Stimulated activated CD4-positive, alpha-beta T cell treated with anti-CD3 and anti-CD28 coated beads, Interleukin-2, amount 100 ng/mL, for 48 hours (primary cell): ENCODE results near the gene FAM120A.

Source experiments
- DNase-seq, 2 donors: peaks; one replicate each; pipeline ENCODE4 v3.0.0-alpha.2; 2020

The FAM120A gene

DNA sequence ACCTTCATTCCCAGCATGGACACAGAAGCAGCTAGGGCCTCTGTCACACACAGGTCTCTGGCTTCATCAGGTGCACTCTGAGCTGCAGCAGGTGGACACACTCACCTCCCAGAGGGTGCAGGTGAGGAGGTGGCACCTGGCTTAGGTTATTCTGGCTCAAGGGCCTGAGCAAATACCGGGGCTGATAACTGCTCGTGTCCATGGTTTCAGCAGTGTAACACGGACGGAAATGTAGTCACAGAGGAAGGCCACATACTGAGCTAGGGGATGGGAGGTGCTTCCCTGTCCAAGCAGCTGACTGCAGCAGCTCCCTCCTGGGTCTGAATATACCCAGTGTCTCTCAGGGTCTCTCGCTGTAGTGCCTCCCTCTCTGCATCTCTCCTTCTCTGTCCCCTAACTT is 130.6 kb downstream of the FAM120A start:
- no peak for DNase-seq

DNA sequence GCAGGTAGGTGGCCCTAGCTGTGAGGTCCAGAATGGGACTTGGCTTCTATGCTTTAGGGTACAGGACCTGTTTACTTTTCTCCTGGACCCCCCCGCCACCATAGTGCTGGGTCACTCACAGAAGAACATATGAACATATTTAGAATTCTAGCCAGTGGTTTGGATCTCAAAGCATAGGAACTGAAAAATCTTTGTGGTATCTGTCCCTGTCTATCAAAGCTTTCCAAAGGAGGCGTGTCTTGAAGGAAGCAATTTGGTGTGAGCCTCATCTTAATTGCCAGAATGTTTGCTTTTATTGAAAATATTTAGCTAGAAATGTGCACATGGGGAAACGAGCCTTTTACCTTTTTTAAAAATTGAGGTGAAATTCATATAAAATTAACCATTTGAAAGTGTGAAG is 131.1 kb downstream of the FAM120A start:
- no peak for DNase-seq

DNA sequence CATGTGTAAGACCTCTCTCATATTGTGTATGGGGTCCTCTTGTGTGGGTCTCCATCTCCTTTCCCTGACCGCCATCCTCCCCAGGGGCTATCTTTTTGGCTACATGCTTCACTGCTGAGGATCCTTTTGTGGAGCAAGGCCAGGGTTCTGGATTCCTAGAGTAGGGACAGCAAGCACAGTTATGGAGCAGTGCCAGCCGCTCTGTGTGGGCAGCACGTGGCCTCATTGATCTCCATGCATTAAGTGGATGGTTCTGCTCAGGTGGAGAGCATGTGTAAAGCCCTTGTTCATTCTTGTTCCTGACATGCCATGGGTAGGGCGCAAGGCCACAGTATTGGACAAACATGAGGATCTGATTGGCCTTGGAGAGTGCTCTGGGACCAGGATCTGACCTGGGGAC is 133.8 kb downstream of the FAM120A start:
- DNase-seq: no peak

DNA sequence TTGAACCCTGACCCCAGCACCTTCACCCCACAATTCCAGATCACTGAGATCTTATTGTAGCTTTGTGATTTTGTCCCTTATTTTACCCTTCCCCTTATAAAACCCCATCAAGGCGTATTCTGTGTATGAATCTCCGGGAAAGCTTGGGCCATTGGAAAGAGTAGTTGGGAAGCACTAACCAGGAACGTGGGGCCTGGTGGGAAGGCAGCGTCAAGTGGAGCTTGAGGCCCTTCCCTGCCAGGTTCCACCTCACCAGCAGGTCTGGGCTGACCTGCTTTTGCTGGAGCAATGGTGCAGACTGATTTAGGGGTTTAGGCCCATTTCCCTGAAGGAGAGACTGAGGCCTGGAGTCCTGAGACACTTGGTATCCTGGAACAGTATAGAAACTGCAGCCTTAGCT is 134.2 kb downstream of the FAM120A start:
- DNase-seq: no peak

DNA sequence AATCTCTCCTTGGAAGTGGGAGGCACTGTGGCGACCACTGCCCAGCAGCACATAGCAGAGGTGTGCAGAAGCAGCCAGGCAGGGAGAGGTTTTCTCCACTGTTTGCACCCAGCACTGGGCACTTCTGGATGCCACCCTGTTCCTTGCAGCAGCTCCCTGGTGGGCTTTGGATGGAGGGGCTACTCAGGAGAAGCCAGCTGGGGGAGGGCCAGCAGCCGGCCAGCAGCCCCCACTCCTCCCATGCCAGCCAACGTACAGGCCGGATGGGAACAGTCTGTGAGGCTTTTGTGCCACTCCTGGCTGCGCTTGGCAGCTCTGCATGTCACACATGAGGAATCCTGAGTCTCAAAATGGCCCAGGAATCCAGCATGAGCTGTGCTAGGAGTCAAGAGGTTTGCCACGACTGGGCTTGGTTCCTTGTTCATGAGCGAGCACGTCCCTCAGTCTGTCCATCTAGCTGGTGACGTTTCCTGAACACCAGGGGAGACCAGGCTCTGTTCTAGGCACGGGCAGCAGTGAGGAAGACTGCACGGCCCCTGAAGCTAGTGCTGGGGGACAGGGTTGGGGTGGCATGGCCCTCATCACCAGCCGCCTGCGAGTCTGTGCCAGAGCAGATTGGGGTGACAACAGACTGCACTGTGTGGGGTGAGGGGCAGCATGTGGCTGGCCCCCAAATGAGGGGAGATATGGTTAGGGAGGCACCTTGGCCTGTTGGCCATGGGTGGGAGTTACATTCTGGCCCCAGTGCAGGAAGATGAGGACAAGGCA is 135.0 kb downstream of the FAM120A start:
- no peak for DNase-seq

DNA sequence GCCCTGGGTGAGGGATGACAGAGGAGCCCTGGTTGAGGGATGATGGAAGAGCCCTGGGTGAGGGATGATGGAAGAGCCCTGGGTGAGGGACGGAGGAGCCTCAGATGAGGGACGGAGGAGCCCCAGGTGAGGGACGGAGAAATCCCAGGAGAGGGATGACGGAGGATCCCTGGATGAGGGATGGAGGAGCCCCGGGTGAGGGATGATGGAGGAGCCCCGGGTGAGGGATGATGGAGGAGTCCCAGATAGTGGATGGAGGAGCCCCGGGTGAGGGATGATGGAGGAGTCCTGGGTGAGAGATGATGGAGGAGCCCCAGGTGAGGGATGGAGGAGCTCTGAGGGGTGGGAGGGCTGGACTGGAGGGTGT is 135.8 kb downstream of the FAM120A start:
- no peak for DNase-seq

DNA sequence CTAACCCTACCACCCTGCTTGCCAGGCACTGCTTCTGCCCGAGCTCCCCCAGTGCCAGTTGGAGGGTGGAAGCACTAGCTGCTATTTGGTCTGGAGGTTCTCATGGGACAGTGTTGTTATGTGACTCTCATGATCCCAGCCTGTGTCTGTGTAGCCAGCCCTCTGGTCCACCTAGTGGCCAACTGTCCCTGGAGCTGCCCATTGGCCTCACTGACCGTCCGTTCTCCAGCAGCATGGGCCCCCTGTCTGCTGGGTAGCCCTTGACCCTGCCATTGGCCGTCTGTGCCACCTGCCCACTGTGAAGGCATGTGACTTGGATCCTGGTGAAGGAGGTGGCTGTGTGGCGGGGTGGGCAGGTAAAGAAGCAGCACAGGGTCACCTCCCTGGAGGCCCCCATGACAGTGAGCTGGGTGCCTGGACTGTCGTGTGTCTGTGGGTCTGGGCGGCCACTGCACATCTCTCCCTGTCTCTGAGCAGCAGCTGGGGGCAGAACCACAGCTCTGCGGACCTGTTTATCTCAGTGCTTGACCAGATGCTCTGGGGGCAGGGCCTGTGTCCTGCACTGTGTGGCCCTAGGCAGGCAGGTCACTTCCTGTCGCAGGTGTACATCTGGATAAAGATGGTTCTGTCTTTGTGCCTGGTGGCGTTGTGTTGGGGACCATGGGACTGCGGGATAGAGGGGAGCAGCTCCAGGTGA is 136.3 kb downstream of the FAM120A start:
- DNase-seq: no peak

DNA sequence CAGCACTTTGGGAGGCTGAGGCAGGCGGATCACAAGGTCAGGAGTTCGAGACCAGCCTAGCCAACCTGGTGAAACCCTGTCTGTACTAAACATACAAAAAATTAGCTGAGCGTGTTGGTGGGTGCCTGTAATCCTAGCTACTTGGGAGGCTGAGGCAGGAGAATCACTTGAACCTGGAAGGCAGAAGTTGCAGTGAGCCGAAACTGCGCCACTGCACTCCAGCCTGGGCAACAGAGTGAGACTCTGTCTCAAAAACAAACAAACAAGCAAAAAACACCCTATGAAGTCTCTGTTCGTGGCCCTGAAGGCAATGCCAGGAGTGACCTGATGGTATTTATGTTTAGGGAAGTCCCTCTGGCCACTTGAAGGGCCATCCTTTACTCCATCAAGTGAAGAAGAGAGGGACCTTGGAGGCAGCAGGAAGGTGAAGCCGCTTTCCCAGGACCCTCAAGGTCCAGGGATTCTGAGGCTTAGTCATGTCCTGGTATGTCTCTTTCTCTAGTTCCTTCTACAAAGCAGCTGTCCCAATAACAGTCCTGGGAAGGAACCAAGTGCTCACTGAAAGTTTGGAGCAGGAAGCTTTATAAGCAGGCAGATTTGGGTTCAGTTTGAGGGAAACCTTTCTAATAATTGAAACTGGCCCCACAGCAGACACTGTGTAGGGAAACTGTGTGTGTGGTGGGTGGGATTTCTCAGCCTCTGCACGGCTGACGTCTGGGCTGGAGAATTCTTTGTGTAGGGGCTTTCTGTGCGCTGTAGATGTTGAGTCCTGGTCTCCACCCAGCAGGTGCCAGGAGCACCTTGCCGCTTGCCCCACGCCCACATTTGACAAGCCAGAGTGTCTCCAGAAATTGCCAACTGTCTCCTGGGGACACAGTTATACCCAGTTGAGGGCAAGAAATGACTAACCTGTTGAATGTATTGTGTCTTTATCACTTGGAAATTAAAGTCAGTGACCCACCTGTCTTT is 137.4 kb downstream of the FAM120A start:
- no peak for DNase-seq

DNA sequence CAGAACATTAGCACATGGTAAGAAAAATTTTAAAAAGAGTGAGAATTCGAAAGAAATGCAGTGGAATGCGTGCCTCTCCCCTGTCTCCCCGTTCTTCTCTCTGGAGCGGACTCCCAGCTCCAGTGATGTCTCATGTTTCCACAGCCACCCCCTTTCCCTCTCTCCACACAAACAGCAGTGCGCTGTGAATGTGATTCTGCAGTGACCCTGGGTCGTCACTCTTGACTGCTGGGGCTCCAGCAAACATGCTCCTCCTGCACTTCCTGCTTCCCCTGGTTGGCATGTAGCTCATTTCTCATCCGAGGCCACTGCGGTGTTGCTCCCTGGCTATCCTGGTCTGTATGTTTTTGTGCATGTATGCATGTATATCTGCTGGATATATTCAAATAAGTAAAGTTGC is 138.2 kb downstream of the FAM120A start:
- DNase-seq: no peak

DNA sequence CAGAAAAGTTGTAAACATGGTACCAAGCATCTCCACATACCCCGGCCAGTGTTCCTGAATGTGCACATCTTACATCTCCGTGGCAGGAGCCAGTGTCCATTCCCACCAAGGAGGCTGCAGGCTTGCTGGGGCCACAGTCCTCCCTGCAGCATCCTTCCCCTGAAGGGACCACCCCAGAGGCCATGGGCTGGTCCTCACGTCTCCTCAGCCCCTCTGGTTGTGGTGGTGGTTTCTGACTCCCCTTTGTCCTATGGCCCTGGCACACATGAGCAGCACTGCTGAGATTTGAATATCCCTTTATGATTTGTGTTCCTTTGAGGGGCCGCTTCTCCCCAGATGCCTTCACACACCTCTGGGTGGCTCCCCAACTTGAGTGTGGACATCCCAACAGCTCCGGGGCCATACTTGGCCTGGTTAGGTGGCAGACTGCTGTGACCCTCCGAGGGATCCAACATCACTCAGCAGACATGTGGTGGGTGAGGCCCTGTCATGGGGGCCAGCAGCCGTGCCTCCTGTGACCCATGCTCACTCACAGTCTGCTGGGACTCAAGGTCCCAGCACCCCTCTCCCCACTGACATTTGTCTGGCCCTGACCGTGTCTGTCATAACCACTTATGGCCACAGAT is 139.2 kb downstream of the FAM120A start:
- DNase-seq: no peak

DNA sequence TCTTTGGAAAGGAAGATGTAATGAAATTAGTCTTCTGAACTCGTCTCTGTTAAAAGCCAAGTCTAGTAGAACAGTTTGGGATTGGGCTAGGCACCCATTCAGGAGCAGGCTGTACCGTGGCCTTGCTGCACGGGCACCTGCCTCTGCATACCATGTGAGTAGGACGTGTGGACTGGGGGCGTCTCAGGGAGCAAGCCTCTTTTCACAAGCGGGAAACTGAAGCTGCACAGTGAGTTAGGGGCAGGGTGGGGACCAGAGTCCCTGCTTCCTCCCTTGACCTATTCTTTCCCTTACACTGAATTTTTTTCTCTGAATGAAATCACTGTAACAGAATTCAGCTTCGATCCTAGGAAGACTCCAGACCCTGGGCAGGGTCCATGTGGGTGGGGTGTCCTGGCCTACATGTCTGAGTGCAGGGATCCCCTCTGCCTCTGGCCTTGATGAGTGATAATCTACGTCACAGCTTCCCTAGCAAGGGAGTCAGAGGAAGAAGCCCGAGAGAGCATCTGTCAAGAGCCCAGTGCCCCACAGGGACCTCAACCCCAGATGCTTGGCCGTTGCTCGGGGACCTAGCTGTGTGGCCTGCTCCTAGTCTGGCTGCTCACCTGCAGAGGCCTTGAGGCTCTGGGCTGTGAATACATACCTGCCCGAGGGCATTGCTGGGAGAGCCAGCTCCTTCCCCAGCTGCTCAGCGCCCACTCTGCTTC is 140.0 kb downstream of the FAM120A start:
- DNase-seq: no peak

DNA sequence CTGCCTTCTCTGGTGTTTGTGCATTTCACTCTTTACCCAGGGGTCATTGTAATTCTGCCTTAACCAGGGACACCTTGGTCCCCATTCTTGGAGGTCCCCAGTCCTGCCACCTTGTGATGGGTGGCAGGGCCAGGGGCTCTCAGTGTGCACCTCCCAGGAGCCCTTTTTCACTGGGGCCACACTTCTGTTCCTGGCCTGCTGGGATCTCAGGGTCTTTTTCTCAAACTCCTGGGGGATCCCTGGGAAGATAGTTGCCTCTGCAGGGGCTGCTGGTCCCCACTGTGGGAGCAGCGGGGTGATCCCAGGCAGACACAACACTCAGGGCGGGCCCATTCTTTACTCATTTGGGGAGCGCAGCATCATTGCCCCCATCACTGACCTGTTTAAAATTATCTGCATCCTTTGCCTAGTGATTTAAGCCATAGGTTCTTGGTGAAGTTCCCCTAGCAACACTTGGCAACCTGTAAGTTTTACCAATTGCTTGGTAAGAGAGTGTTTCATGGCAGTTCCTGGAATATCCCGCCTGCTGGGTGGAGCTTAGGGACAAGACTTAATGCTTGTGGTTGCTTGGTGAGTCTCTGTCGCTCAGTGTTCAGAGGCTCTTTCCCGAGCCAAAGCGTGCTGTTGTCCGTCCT is 140.6 kb downstream of the FAM120A start:
- DNase-seq: no peak

DNA sequence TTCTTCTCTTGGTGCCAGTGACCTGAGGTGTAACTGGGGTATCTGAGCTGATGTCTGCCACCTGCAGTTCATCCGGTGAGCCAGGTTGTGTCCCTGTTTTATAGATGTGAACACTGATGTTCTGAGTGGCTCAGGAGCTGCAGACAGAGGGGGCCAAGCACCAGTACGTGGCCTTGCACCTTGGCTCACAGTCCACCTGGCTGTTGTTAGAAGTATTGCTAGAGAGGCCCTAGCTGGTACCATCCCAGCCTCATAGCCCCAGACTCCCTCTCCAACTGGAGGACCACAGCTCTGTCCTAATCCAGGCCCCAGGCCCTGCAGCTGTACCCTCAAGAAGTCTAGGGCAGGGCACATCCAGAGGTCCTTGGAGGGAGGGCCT is 141.1 kb downstream of the FAM120A start:
- no peak for DNase-seq

DNA sequence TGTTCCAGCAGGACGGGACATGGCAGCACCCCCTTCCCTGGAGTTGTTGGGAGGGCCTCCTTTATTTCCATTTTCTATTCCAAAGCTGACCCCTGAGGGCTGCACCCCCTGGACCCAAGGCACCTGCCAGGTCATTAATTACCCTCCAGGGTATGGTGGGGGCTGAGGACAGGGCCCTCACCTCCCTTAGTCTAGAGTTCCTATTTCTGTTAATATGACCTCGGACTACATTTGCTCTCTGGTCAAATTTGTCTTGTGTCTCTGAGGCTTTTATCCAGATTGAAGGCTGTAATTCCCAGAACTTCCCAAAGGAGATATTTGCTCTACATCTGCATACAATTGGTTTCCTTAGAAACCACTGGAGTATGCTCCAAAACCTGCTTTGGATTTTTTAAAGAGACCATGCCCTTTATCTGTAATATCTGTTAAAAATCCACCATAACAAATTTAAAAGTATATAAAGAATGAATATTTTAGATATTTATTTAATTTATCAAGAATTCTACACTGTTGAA is 141.7 kb downstream of the FAM120A start:
- no peak for DNase-seq

DNA sequence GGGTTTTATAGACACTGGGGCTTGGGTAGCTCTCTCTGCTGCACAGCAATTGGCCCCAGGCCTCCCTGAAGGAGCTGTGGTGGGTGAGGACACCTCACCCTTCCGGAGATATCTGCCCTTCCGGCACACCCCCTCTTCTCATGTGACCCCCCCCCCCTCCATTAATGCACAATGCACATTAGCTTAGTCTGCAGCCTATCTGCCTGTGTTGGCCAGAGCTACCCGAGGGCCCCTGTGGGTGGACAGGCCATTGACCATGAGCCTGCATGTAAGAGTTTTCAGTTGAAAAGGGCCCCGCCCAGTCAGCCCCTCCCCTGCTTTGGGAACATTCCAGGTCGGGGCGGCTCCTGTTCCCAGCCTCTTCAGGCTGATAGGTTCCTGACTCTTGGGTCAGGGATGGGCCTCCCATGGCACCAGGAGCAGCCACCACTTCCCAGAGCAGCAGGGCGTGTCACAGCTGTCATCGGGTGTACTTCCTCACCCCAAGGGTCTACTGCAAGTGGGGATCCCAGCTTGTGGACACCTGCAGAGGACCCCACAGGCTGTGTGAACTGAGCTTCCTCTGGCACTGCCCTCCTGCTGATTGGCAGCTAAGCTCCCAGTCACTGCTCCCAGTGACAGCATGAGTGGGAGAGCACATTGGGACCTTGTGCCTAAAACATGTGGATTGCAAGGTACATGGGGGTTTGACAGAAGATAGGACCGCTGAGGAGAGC is 142.7 kb downstream of the FAM120A start:
- no peak for DNase-seq

DNA sequence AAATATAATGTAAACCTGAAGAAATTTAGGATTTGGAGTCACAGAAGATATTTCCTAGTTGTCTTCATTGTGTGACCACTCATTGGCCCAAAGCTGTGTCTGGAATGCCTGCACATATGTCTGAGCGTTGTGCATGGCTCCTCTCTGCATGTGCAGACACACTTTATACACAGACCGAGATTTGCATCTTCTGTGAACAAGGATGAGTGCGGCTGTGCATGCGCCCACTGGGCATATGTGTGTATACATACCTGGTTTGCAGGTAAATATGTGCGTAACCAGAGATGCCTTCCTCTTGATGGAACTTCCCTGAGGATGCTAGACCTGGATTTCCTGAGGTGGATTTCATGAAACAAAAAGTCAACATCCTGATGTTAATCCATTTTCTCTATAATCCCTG is 144.0 kb downstream of the FAM120A start:
- DNase-seq: no peak

DNA sequence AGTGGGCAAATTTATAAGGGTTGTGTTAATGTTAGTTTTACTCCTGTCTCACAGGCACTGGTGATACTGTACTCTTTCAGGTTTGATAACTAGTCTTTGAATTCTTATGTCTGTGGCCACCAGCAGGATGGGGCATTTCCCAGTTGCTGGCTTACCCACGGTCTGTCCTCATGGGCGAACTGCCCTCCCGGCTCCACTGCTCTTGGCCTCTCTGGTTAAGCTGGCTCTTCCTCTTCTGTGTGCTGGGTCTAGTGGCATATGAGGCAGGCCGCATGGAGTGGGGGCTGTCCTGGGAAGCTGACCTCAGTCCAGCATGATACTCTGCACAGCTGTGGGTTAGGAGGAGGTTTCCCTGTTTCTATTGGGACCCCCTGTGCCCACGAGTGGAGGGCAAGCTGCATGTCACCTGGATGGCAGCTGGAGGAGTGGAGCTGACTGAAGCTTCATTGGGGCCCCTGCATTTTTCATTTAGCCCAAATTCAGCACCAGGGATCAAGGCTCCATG is 144.4 kb downstream of the FAM120A start:
- no peak for DNase-seq

DNA sequence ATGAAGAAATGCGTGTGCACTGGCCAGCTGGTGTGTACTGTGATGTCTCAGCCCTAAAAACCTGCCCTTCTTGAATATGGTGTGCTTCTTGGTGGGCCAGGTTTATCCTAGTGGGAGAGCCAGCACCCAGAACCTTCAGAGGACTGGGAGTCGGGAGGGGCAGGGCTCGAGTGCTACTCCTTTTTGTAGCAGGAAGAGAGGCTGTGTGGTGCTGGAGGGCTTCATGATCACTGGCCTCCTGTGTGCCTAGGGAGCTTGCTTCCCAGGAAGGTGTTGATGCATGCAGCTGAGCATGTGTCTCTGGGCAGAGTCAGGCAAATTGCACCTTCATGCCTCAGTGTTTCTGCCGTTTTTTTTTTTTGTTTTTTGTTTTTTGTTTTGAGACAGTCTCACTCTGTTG is 144.9 kb downstream of the FAM120A start:
- DNase-seq: no peak

DNA sequence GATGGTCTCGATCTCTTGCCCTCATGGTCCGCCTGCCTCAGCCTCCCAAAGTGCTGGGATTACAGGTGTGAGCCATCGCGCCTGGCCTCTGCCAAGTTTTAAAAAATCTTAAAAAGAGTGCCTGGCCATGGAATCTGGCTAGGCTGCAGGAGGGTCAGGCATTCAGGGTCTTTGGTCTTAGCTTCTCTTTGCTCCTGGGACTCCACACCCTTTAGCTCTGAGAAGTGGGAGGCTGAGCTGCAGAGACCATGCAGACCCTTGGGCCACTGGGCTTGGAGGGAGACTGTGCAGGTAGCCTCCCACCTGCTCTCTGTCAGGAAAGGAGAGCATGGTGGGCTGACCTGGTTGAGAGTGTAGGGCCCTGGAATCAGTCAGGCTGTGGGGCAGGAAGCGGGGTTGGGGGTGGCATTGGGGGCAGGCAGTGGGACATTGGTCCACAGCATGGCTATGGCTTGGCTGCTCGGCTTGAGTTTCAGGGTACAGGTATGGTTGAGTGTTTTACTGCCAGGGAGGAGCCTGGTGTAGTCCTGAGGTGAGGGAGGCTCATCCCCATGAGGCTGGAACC is 145.7 kb downstream of the FAM120A start:
- DNase-seq: no peak

DNA sequence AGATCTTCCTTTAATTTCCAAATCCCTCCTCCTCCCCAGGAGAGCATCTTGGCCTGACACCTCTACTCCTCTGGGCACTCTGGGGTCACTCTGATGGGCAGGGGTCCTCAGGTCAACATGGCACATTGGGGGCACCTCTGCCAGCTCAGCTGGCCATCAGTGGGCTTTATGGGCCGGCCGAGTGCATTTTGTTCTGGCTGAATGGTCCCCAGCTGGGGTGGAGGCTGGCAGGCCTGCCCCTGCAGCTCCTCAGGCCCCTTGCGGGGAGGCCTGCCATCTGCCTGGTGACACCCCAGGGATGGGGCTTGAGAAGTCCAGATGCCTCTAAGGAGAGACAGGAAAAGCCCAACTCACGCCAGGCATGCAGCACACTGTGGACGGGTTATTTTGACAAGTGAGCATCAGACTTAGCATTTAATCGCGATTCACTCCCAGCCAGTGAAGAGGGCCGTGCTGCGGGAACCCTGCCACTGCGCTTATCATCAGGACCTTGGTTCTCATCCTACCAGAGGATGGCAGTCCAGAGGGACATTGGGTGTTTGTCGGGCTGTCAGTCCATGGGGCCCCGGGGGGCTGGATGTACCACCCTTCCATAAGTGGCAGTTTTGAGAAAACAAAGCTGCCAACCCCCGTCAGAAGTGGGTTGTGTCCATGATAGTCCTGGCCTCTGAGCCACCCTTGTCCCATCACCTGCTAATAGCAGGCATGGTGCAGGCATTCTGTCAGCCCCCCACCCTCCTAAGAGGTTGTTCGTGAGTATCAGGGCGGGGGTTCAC is 146.6 kb downstream of the FAM120A start:
- DNase-seq: no peak
